ENCODE results near the gene SYTL2.

DNA sequence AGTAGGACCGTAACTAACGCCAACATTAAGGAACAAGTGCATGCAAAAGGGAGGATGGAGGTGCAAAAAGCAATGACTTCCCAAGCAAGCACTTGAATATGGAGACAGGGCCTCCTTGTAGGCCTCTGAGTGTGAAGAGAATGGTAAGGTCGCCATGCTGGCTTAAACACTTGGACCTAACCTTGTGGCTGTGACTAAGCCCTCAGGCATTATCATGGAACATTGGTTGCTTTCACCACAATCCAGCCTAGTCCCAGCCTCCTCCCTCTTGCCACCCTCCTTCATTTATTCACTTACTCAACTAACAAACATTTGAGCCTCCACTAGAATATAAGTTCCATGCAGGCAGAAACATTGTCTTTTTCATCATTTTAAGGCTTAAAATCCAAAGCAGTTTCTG lies 11.9 kb upstream of the SYTL2 start:
- TF ChIP-seq, protein P1, sequence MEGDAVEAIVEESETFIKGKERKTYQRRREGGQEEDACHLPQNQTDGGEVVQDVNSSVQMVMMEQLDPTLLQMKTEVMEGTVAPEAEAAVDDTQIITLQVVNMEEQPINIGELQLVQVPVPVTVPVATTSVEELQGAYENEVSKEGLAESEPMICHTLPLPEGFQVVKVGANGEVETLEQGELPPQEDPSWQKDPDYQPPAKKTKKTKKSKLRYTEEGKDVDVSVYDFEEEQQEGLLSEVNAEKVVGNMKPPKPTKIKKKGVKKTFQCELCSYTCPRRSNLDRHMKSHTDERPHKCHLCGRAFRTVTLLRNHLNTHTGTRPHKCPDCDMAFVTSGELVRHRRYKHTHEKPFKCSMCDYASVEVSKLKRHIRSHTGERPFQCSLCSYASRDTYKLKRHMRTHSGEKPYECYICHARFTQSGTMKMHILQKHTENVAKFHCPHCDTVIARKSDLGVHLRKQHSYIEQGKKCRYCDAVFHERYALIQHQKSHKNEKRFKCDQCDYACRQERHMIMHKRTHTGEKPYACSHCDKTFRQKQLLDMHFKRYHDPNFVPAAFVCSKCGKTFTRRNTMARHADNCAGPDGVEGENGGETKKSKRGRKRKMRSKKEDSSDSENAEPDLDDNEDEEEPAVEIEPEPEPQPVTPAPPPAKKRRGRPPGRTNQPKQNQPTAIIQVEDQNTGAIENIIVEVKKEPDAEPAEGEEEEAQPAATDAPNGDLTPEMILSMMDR (IDR thresholded peaks at IDR 0.05; ENCODE audit: poor library complexity, severe bottlenecking) = no peak
- TF ChIP-seq POLR2AphosphoS5 (IDR thresholded peaks at IDR 0.05) = no peak

Data from neural cell (in vitro differentiated cells).